ENCODE data around the gene OR2T1. TPM values are rescaled to one million over a fixed set of nuclear protein-coding genes. Genes with fewer than 3 reads are reported as not detected.
"Not testable (repeated sequence)": the region's sequence is repeated elsewhere in the genome, so short reads cannot be mapped to it uniquely, and the experiment has no call there.

Gene OR2T1
- total RNA-seq, 1 experiment from 2014 or later, result not detected

DNA sequence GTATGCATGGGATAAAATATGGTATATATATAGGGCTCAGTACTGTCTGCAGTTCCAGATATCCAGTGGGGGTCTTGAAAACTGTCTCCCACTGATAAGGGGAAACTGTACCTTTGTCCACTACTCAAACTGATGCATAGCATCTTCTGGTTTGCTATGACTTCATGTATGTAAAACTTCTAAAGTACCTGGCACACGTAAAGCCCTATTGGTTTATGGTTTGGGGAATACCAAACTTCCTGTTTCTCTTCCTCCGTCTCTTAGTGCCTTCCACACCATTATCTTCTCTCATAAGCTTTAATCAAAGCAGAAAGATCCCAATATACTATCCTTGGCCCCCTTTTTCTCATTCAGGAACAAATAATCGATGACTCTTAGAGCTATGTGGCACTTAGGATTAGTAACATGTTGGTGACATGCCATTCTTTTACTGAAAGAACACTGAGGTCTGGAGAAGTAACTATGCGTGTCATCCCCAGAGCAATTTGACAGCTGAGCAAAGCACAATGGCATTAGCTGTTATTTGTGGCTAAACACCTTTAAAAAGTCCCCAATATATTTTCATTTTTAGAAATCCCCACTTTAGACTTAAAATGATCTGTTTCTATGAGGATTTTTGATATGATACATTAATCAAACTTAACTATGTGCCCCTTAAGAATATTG, 45.7 kb downstream of the OR2T1 start:
- not testable (repeated sequence) for H3K27ac ChIP-seq; H3K27me3 ChIP-seq (replicated peaks)

DNA sequence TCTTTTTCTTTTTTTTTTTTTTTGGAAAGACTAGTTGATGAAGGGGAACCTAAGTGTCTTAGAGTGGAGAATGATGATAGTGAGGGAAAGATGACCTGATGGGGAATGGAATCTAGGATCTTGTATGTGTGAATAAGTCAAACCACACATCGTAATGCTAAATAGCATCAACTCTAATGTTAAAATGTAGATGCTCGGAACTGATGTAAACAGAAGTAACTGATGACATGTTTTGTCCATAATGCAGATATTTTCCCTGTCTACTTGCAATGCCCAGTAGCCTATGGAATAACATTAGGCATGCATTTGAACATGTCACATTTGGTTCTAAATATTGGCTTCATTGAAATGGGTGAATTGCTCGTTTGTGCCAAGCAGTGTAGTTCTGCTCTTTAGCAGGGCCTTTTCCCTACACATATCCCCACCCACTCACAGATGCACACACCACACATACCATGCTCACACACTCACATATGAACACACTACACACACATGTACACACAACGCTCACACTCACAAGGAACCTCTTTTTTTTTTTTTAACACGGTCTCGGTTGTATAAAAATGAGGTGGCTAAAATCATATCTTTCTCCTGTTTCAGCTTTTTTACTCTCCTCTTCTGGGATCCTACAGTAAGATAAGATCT, 47.1 kb downstream of the OR2T1 start:
- H3K36me3 ChIP-seq; H3K4me3 ChIP-seq; H3K27ac ChIP-seq; H3K27me3 ChIP-seq (replicated peaks); H3K9me3 ChIP-seq (replicated peaks); DNase-seq (ENCODE audit: low read depth in 1 of 2, low spot score in 2 of 2); H3K4me1 ChIP-seq (replicated peaks): not testable (repeated sequence)

More for the DNA sequence above, 45.7 kb downstream of the OR2T1 start:
- not testable (repeated sequence) for H3K4me3 ChIP-seq; DNase-seq (ENCODE audit: low read depth in 1 of 2, low spot score in 2 of 2); H3K36me3 ChIP-seq; H3K4me1 ChIP-seq (replicated peaks); H3K9me3 ChIP-seq (replicated peaks)

DNA sequence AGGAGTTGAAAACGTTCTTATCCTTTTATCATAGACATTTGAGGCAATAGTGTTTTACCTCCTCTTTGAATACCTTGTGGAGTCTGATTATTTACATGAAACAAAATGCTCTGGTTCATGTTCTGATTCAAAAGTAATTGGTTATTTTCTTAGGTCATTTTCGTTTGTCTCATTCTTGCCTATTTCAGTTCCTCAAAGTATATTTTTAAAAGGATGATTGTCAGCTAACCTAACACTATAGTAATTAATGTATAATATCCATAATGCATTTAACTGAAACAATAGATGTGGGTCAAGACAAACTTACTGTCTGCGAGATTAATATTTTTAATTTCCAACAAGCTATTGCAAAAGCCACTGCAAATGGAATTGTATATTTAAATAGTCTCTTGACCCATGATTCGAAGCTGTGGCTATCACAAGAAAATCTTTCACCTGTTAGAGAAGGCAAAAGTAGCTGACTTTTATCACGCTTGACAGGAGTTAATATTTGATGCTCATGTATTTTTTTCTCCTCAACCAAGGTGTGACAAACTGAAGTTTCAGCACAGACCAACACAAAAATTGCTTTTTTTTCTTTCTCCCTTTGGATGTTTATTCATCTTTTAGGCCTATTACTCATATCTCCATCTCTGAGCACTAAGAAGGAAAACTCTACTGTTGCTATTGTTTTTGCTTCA, 47.8 kb downstream of the OR2T1 start:
- not testable (repeated sequence) for H3K27ac ChIP-seq; H3K36me3 ChIP-seq; DNase-seq (ENCODE audit: low read depth in 1 of 2, low spot score in 2 of 2); H3K9me3 ChIP-seq (replicated peaks); H3K27me3 ChIP-seq (replicated peaks); H3K4me1 ChIP-seq (replicated peaks); H3K4me3 ChIP-seq

DNA sequence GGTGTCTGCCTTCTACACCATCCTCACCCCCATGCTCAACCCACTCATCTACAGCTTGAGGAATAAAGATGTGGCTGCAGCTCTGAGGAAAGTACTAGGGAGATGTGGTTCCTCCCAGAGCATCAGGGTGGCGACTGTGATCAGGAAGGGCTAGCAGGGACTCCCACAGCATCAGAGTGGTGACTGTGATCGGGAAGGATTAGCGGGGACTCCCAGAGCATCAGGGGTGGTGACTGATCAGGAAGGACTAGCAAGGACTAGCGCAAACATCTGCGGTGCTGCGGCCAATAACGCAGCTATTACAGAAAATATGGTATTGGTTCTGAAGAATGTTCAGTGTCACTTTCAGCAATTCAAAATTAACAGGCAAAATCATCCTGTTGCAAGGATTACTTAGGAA, 50.8 kb downstream of the OR2T1 start:
- not testable (repeated sequence) for H3K4me3 ChIP-seq; DNase-seq (ENCODE audit: low read depth in 1 of 2, low spot score in 2 of 2); H3K4me1 ChIP-seq (replicated peaks); H3K27ac ChIP-seq; H3K27me3 ChIP-seq (replicated peaks); H3K9me3 ChIP-seq (replicated peaks); H3K36me3 ChIP-seq

DNA sequence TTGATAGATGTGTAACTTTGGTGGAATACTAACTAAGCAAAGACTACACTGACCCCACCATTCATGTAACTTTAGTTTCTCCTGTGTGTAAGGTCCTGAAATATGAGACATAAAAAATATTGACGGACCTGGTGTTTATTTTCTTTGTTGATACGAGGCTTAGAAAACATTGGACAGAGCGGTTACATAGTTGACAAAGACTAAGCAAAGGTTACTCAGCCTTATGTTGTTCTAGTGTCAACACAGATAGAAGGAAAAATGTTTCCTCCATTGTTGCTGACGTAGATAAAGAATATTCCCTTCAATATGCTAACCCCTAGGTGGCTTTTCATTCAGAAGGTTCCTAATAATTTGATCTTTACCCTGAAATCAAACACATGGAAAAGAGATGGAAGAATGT, 52.2 kb downstream of the OR2T1 start:
- not testable (repeated sequence) for H3K27ac ChIP-seq; H3K4me3 ChIP-seq; H3K36me3 ChIP-seq; H3K9me3 ChIP-seq (replicated peaks); H3K4me1 ChIP-seq (replicated peaks); DNase-seq (ENCODE audit: low read depth in 1 of 2, low spot score in 2 of 2); H3K27me3 ChIP-seq (replicated peaks)

DNA sequence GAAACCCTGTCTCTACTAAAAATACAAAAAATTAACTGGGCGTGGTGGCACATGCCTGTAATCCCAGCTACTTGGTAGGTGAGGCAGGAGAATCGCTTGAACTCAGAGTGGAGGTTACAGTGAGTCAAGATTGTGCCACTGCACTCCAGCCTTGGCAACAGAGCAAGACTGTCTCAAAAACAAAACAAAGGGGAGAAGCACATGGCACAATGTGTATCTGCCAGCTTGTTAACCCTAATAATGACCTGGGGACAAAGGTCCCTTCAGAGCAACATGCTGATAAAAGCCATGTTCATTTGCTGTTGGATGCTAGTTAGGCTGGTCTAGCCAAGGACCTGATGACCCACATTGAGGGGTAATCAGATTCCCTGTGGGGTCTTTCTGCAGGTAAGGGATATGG, 53.8 kb downstream of the OR2T1 start:
- H3K9me3 ChIP-seq (replicated peaks); H3K4me3 ChIP-seq; H3K4me1 ChIP-seq (replicated peaks); H3K27me3 ChIP-seq (replicated peaks); DNase-seq (ENCODE audit: low read depth in 1 of 2, low spot score in 2 of 2); H3K27ac ChIP-seq; H3K36me3 ChIP-seq: not testable (repeated sequence)

Other genes starting within 250 kb of the OR2T1 start
- not detected in 2 replicates for gene OR2M2, start 228.2 kb upstream of the OR2T1 start, total RNA-seq (2014; rRNA removed; shearing (Covaris generic))
- gene OR2M3, start 205.8 kb upstream of the OR2T1 start, total RNA-seq (2014; rRNA removed; shearing (Covaris generic)), result not detected in 2 replicates
- gene OR2M4, start 171.6 kb upstream of the OR2T1 start, total RNA-seq (2014; rRNA removed; shearing (Covaris generic)), result not detected in 2 replicates
- gene OR2T33, start 125.1 kb upstream of the OR2T1 start, total RNA-seq (2014; rRNA removed; shearing (Covaris generic)), result not detected in 2 replicates
- not detected in 2 replicates for gene OR2T12, start 99.6 kb upstream of the OR2T1 start, total RNA-seq (2014; rRNA removed; shearing (Covaris generic))
- not detected in 2 replicates for gene OR2M7, start 78.5 kb upstream of the OR2T1 start, total RNA-seq (2014; rRNA removed; shearing (Covaris generic))
- gene OR14C36, start 54.3 kb upstream of the OR2T1 start, total RNA-seq (2014; rRNA removed; shearing (Covaris generic)), result not detected in 2 replicates
- gene OR2T4, start 41.4 kb upstream of the OR2T1 start, total RNA-seq (2014; rRNA removed; shearing (Covaris generic)), result not detected in 2 replicates
- gene OR2T6, start 27.3 kb upstream of the OR2T1 start, total RNA-seq (2014; rRNA removed; shearing (Covaris generic)), result not detected in 2 replicates
- not detected in 2 replicates for gene OR2T2, start 42.6 kb downstream of the OR2T1 start, total RNA-seq (2014; rRNA removed; shearing (Covaris generic))
- gene OR2T3, start 70.3 kb downstream of the OR2T1 start, total RNA-seq (2014; rRNA removed; shearing (Covaris generic)), result not detected in 2 replicates
- gene OR2T5, start 85.5 kb downstream of the OR2T1 start, total RNA-seq (2014; rRNA removed; shearing (Covaris generic)), result not detected in 2 replicates
- gene OR2G6, start 105.0 kb downstream of the OR2T1 start, total RNA-seq (2014; rRNA removed; shearing (Covaris generic)), result not detected in 2 replicates
- not detected in 2 replicates for gene OR2T29, start 159.7 kb downstream of the OR2T1 start, total RNA-seq (2014; rRNA removed; shearing (Covaris generic))
- not detected in 2 replicates for gene OR2T34, start 171.7 kb downstream of the OR2T1 start, total RNA-seq (2014; rRNA removed; shearing (Covaris generic))
- gene OR2T10, start 194.7 kb downstream of the OR2T1 start, total RNA-seq (2014; rRNA removed; shearing (Covaris generic)), result not detected in 2 replicates
- gene OR2T11, start 232.0 kb downstream of the OR2T1 start, total RNA-seq (2014; rRNA removed; shearing (Covaris generic)), result not detected in 2 replicates
- gene OR2T35, start 242.2 kb downstream of the OR2T1 start, total RNA-seq (2014; rRNA removed; shearing (Covaris generic)), result not detected in 2 replicates